NT2/D1 (cell line): ENCODE measurements around the gene PLA2R1.

Experiments
- YY1 ChIP-seq: IDR thresholded peaks from 2 replicates; pipeline ENCODE4 v1.6.1; 2011; ENCODE audit not compliant: insufficient read length, insufficient read depth
- ZNF274 ChIP-seq: IDR thresholded peaks from 2 replicates; pipeline ENCODE4 v1.6.1; 2011; ENCODE audit warnings: mild to moderate bottlenecking, low read depth, low read length

DNA sequence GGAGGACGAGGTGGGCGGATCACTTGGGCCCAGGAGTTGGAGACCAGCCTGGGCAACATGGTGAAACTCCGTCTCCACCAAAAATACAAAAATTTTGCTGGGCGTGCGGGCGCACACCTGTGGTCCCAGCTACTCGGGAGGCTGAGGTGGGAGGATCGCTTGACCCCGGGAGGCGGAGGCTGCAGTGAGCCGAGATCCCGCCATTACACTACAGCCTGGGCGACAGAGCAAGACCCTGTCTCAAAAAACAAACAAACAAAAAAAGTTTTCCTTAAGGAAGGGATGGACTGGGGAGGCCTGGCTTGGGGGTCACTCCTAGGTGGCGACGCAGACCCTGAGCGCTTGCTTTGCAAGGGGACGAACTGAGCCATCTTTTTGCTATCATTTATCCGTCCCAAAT is 882 bp downstream of the PLA2R1 start:
- TF ChIP-seq YY1, result no peak
- no peak for TF ChIP-seq ZNF274
